ENCODE measurements around the gene GFOD2.

DNA sequence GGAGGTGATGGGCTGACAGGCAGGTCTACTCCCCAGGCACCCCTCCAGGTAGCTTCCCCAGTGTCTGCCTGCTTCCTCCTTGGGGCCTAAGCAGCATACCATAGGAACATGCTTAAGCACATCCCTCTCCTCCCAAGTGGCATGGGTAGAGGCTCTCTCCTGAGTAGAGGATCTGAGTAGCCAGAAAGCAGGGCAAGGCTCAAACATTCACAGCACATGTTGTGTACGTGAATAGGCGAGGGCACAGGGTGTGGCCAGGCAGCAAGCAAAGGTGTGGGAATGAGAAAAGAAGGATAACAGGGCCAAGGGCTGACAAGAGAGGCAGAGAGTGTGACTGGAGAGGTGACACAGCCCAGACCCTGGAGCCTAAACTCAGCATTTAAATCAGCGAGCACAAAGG is 29.7 kb upstream of the GFOD2 start:
- TF ChIP-seq, protein P1, sequence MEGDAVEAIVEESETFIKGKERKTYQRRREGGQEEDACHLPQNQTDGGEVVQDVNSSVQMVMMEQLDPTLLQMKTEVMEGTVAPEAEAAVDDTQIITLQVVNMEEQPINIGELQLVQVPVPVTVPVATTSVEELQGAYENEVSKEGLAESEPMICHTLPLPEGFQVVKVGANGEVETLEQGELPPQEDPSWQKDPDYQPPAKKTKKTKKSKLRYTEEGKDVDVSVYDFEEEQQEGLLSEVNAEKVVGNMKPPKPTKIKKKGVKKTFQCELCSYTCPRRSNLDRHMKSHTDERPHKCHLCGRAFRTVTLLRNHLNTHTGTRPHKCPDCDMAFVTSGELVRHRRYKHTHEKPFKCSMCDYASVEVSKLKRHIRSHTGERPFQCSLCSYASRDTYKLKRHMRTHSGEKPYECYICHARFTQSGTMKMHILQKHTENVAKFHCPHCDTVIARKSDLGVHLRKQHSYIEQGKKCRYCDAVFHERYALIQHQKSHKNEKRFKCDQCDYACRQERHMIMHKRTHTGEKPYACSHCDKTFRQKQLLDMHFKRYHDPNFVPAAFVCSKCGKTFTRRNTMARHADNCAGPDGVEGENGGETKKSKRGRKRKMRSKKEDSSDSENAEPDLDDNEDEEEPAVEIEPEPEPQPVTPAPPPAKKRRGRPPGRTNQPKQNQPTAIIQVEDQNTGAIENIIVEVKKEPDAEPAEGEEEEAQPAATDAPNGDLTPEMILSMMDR (IDR thresholded peaks at IDR 0.05; ENCODE audit: poor library complexity), result no peak
- TF ChIP-seq EZH2 (IDR thresholded peaks at IDR 0.05; ENCODE audit: borderline replicate concordance) (no peak), EZH2phosphoT487 (IDR thresholded peaks at IDR 0.05; ENCODE audit: low read depth, severe bottlenecking, unreplicated experiment) (no peak)

Measured in hepatocyte (in vitro differentiated cells).